HG03575 (cell line): ENCODE data around the gene FBXO27.
"Not testable (repeated sequence)": the region's sequence is repeated elsewhere in the genome, so short reads cannot be mapped to it uniquely, and the experiment has no call there.

Experiments used
- ATAC-seq: cut with Tn5 transposase; IDR thresholded peaks from one replicate; pipeline ENCODE4 v1.9.1; 2021; ENCODE audit not compliant: unreplicated experiment, insufficient number of reproducible peaks, low FRiP score; ENCODE audit errors: extremely low read depth

The FBXO27 gene

DNA sequence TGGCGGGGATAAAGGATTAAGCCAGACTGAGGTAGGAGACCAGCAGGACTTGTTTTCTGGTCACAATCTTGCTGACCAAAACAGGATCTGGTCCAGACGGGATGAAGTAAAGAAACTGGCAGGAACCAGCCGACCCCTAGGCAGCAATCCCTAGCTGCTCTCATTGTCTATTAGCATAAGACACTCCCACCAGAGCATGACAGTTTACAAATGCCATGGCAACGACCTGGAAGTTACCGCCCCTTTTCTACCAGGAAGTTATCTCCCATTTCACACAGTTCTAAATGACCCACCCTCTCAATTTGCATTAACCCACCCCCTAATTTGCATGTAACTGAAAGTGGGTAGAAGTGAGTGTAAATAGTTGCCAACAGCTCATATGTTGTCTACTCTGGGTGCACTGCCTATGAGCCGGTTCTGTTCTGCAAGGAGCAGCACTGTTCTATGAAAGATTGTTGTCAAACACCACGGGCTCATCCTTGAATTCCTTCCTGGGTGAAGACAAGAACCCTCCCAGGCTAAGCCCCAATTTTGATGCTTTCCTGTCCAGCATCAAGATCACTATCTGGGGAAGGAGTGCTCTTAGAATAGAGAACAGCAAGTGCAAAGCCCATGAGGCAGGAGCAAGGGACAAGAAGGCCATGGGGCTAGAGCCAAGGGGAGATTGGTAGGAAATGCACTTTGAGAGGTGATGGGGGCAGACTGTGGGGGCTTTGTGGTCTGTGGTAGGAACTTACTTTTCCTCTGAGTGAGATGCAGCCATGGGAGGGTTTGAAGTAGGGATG lies 13.9 kb upstream of the FBXO27 start:
- no peak for ATAC-seq

DNA sequence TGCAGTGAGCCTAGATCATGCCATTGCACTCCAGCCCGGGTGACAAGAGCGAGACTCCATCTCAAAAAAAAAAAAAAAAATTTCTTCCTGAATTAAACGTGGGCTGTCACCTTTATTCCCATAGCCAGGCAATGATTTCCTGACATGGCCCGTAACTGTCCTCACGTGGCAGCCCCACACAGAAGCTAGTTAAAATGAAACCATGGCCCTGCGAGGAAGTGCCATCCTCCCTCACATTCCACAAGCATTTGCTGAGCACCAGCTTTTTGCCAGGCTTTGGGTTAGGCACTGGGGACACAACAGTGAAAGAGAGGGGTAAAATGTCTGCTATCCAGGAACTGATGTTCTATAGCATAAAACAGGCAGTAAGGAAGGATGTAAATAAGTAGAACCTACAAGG lies 13.2 kb upstream of the FBXO27 start:
- ATAC-seq = no peak

DNA sequence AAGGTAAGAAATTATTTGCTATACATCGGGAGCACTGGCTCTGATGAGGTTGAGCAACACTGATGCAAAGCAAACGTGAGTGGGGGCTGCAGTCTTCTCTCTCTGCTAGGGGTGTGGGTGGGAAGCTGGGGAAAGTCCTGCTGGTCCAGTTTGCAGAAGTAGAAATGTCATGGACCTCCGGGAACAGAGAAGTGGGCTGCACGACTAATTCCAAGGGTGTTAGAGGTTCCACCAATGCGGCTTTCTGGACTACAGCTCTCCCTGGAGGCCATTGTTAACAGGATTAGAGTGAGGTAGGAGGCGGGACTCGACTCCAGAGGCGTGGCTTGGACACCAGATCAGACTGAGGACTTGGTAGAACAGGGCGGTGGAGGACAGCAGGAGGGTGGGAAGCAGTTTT lies 5.7 kb upstream of the FBXO27 start:
- ATAC-seq = no peak

DNA sequence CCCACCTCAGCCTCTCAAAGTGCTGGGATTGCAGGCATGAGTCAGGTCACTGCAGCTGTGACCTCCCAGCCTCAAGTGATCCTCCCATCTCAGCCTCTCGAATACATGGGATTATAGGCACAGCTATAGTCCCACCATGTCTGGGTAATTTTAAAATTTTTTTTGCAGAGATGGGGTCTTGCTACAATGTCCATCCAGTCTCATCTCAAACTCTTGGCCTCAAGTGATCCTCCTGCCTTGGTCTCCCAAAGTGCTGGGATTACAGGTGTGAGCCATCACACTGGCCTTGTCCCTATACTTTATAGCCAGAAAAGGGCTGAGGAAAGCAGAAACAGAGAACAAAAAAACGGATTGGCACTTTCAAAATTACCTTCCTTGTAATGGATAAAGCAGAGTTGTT lies 4.8 kb upstream of the FBXO27 start:
- no peak for ATAC-seq

DNA sequence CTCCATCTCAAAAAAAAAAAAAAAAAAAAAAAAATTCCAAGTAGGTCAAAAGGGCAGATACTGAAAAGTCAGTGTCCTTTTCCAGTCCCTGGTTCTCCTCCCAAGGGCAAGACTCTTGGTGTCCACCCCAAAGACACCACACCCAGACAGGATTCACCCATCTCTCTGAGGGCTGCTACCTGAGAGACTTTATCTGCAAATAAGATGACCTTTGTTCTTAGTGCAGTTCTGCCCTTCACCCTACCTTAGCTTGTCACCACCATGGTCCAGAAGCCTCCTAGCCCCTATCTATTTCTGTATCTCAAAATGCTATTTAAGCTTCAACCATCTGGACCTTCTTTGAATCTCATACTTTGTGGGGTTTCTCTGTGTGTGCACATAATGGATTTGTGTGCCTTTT lies 4.2 kb upstream of the FBXO27 start:
- ATAC-seq = no peak

DNA sequence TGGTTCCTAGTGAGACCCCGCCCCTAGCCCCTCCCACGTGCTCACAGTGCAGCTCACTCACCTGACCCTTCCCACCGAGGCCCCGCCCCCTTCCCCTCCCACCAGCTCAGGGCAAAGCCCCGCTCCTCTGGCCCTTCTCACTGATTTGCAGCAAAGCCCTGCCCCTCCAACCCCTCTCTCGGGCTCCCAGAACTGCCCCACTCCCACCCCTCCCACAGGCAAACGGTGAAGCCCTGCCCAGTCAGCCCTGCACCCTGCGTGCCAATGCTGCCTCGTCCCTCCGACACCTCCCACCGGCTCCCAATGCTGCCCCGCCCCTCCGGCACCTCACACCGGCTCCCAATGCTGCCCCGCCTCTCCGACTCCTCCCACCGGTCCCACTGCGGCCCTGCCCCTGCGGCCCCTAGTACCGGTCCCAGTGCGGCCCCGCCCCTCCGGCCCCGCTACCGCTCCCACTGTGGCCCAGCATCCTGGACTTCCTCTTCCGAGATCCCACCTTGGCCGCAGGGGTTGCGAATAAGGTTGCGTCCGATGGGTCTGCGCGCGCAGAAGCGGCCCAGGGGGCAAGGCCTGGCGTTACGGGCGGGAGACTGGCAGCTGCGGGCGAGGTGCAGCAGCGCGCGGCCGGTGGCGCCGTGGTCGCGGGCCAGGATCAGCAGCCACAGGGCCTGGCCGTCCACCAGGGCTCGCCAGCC lies 834 bp downstream of the FBXO27 start:
- no peak for ATAC-seq

DNA sequence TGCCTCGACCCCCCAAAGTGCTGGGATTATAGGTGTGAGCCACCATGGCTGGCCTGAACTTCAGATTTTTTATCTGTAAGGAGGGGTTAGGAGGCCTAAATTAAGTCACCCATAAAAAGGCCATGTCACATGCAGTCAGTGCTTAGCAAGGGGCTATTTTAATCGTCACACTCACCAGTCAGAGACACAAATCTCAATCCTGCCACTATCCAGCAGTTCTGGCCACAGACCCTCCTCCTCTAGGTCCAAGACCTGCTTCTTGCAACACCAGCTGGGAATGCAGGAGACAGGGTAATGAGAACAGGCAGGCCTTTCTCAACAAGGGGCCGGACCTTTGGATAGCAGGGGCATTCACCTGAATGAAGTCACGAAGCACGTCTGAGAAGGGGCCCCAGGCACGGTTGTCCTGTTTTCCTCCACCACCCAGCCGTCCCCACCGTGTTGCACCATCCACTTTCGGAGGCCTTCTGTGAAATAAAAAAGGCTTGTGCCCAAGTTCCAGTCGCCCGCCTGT lies 1.4 kb downstream of the FBXO27 start:
- ATAC-seq = no peak

DNA sequence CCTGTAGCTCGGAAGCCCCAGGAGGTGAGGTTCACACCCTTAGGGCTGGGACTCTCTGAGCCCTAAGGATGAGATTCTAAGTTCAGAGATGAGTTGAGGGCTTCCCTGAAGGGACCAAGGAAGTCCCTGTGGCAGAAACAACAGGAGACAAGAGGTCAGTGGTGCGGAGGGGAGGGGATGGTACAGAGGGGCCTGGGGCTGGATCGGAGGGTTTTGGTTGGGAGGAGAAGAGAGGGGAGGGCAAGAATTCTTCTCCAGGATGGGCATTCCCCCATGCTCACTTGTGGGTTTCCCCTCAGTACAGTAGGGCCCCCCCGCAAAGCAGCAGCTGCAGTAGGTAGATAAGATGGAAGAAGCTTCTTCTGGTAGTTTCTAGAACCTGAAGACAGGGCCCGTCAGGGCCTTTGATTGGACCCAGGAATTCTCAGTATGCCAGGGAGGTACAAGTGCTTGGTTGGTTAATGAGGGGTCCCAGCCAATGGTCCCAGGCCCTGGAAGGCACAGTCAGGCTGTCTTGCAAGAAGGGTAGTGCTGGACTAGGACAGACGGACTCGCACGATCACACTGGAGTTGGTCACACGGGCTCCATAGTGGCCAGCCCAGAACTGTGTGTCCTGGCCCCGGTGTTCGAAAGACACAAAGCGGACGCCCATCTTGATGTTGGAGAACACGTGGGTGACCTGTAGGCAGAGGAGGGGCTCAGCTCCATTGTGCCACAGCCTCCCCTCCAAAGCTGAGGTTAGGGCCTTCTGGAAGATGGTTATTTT lies 7.3 kb downstream of the FBXO27 start:
- ATAC-seq = no peak

DNA sequence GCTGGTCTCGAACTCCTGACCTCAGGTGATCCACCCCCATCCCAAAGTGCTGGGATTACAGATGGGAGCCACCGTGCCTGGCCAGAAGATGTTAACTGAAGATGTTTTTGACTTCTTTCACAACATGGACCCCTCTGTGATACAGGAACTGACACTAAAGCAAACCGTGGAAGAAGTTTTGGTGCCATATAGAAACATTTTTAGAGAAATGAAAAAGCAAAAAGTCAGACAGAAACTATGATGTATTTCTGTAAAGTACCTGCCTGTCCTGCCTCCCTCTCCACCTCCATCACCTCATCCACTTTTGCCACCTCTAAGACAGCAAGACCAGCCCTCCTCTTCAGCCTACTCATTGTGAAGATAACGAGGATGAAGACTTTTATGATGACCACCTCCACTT lies 11.3 kb downstream of the FBXO27 start:
- ATAC-seq = no peak

DNA sequence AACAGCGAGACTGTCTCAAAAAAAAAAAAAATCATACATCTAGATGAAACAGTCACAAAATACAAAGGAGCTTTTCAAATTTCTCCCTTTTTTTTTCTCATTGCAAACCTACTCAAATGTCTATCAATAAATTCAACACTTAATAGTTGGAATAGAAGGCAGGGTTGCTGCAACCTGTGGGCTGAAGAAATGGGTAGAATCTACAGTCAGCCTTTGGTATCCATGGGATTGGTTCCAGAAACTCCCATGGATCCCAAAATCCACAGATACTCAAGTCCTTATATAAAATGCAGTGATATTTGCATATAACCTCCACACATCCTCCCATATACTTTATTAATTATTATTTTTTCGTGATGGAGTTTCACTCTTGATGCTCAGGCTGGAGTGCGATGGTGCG lies 14.7 kb downstream of the FBXO27 start:
- no peak for ATAC-seq

DNA sequence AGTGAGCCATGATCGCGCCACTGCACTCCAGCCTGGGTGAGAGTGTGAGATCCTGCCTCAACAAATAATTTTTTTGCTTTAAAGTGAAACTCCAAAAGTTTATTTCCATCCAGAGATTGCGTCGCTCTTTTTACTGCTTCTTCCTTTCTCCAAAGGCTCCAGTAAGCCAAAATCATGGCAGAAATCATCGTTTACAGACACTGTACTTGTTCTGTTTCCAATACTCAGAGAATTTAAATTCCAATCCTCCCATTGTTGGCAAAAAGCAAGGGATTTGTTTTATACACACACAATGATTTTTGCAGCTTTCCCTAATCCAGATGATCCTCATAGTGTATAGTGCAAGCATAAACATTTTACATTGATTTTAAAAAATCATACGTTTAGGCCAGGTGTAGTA lies 15.3 kb downstream of the FBXO27 start:
- ATAC-seq = no peak

DNA sequence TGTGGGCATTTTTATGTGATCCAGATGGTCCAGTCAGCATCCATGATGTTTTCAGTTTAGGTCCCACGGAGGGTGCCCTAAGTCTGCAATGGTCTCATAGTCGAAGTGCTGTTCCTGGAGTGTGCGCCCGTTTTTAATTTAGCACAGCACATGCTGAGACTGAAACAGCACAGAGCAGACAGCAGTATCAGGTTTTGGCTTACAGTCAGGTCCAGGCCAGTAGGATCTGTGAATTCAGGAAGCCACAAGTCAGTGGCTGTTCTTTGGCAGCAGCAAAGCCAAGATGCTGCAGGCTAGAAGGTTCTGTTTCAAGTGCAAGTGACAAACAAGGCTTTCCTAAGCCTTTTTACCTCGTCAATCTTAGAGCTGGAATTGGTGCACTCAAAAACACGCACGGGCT lies 18.3 kb downstream of the FBXO27 start:
- ATAC-seq = no peak

DNA sequence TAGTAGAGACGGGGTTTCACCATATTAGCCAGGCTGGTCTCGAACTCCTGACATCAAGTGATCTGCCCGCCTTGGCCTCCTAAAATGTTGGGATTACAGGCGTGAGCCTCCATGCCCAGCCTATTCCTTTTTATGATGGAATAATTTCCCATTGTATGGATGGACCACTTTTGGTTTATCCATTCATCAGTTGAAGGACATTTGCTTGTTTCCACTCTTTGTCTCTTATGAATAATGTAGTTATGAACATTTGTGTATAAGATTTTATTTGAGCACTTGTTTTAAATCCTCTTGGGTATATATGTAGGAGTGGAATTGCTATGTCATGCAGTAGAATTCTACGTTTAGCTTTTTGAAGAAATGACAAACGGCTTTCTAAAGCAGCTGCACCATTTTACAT lies 23.3 kb downstream of the FBXO27 start:
- no peak for ATAC-seq

DNA sequence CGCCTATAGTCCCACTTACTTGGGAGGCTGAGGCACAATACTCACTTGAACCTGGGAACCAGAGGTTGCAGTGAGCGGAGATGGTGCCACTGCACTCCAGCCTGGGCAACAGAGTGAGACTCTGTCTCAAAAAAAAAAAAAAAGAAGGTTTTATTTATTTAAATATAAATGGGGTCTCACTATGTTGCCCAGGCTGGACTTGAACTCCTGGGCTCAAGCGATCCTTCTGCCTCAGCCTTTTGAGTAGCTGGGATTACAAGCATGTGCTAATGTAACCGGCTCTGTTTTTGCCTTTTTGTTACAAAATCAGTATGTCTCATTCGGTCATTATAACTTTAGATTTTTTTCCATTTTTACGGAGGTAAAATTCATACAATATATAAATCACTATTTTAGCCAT lies 24.2 kb downstream of the FBXO27 start:
- ATAC-seq = no peak

DNA sequence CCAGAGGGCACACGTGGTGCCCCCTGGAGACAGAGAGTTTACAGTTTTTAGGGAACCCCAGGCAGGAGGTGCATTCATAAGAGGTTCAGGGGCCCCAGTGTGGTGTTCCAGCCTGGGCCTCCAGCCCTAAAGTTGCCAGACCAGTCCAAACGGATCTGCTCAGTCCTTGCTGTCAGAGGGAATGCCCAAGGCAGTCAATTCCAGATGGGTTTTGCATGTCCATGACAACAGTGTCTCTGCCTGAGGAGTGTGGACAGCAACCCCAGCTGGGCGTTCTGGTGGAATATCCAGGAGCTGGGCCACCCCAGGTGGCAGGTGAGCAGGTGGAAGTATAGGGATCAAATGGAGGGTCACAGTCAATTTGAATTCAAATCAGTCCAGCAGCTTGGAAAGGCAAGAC lies 25.3 kb downstream of the FBXO27 start:
- ATAC-seq = no peak

DNA sequence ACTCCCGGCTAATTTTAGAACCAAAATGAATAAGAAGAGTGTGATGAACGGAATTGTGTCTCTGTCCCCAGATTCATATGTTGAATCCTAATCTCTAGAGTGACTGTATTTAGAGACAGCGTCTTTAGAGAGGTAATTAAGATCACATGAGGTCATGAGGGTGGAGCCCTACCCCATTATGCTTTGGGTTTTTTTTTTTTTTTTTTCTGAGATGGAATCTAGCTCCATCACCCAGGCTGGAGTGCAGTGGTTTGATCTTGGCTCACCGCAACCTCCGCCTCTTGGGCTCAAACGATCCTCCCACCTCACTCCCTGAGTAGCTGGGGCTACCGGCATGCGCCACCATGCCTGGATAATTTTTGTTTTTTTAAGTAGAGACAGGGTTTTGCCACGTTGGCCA lies 27.9 kb downstream of the FBXO27 start:
- no peak for ATAC-seq

DNA sequence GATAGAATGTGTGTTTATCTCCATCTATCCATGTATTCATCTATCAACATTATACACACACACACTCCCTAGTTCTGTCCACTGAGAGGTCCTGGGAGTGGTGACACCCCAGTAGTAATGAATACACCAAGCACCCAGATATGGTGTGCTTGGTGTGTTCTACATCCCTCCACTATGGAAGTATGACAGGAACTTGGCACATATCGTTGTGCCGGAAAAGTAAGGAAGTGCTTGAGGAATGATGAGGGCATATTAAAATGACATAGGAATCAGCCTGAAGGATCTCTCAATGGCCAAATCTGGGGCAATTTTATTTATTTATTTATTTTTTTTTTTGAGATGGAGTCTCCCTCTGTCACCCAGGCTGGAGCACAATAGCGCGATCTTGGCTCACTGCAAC lies 28.6 kb downstream of the FBXO27 start:
- no peak for ATAC-seq

DNA sequence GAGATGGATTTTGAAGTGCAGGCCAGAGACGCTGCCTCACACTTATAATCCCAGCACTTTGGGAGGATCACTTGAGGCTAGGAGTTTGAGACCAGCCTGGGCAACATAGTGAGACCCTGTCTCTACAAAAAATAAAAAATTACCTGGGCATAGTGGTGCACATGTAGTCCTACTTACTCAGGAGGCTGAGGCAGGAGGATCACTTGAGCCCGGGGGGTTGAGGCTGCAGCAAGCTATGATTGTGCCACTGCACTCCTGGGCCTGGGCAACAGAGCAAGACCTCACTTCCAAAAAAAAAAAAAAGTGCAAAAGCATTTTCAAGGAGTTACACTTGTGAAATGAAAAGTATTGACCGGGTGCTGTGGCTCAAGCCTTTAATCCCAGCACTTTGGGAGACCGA lies 29.2 kb downstream of the FBXO27 start:
- no peak for ATAC-seq

DNA sequence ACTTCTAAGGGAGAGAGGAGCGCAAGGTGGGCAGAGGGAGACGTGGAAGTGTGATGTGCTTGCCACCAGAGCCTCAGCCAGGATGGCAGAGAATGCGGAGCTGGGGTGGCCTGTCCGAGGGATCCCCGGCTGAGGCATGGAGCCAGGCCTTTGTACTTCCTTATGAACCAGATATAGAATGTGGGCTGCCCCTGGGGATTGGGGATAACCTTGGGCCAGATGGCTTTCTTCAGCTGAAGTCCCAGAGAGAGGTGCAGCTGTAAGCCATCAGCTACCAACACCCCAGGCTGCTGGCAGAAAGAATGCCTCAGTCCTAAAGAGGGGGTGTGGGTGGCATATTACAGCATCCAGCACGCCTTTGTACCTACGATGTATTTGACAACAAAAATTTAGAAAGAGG lies 31.3 kb downstream of the FBXO27 start:
- no peak for ATAC-seq

DNA sequence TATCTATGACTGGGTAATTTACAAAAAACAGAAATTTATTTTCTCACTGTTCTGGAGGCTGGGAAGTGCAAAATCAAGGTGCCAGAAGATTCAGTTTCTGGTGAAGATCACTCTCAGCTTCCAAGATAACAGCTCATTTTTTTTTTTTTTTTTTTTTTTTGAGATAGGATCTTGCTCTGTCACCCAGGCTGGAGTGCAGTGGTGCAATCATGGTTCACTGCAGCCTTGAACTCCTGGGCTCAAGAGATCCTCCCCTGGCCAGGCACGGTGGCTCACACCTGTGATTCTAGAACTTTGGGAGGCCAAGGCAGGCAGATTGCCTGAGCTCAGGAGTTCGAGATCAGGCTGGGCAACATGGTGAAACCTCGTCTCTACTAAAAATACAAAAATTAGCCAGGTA lies 34.8 kb downstream of the FBXO27 start:
- not testable (repeated sequence) for ATAC-seq
